ENCODE data around the gene IGFL3. TPM values are rescaled to one million over a fixed set of nuclear protein-coding genes. Genes with fewer than 3 reads are reported as not detected.
"Not testable (repeated sequence)": the region's sequence is repeated elsewhere in the genome, so short reads cannot be mapped to it uniquely, and the experiment has no call there.

The IGFL3 gene
- total and polyA plus RNA-seq, 9 donors = not detected

DNA sequence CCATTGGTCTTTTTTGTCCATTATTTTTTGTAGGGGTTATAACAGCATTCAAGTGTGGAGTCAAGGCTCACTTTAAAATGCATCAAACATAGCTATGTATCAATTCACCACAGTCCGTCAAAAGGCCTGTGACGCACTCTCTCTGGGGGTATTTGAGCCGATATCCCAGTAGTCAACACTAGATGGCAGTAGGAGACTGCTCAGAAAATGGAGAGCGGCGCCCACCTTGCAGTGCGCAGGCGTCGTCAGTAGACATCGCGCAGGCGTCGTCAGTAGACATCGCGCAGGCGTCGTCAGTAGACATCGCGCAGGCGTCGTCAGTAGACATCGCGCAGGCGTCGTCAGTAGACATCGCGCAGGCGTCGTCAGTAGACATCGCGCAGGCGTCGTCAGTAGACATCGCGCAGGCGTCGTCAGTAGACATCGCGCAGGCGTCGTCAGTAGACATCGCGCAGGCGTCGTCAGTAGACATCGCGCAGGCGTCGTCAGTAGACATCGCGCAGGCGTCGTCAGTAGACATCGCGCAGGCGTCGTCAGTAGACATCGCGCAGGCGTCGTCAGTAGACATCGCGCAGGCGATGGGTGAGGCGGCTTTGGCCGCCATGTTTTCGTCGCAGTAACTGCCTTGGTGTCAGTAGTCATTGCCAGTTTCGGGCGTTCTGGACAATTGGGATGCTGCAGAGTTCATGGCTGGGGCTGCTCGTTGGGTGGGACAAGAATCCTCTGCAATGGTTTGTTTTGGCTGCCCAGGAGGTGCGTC is 45.7 kb downstream of the IGFL3 start:
- Histone ChIP-seq H3K4me1 (ENCODE audit: control insufficient read depth, insufficient read depth, low read length) (peaks cover 10% of the 10 kb centered on the region), H3K27me3 (ENCODE audit: control insufficient read depth, insufficient read depth, low read length) (peaks cover 42% of the 10 kb centered on the region)
- H3K9me3 ChIP-seq (replicated peaks; ENCODE audit: control insufficient read depth, low read depth, low read length); H3K4me3 ChIP-seq (ENCODE audit: low read length); H3K27ac ChIP-seq (ENCODE audit: low read length); H3K36me3 ChIP-seq (ENCODE audit: control insufficient read depth, insufficient read depth, low read length): not testable (repeated sequence)
- peak; percentile 32 for DNase-seq
- 26% methylated on average over 21 of the region's 71 CpGs for WGBS (ENCODE audit: insufficient coverage)

DNA sequence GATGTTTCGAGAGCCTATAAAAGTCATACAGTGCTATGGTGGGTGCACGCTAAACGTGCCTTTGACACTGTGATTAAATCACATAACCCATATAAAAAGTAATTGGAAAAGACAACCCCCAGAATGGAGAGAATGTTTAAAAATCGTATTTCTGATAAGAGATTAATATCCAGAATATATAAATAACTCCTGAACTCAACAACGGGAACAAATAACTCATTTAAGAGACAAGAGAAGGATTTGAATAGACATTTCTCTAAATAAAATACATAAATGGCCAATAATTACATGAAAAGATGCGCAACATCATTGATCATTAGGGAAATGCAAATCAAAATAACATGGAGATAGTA is 46.7 kb downstream of the IGFL3 start:
- peaks cover 42% of the 10 kb centered on the region for H3K27me3 ChIP-seq (ENCODE audit: control insufficient read depth, insufficient read depth, low read length)
- H3K36me3 ChIP-seq (ENCODE audit: control insufficient read depth, insufficient read depth, low read length) = no peaks in the 10 kb centered on the region
- no CpG with 5 or more reads among the region's 6 CpGs for WGBS (ENCODE audit: insufficient coverage)
- no peak overlapping the region for H3K4me3 ChIP-seq (ENCODE audit: low read length)
- DNase-seq = no peak
- peaks cover 10% of the 10 kb centered on the region for H3K4me1 ChIP-seq (ENCODE audit: control insufficient read depth, insufficient read depth, low read length)
- peaks cover 7% of the 10 kb centered on the region for H3K9me3 ChIP-seq (replicated peaks; ENCODE audit: control insufficient read depth, low read depth, low read length)
- no peak overlapping the region for H3K27ac ChIP-seq (ENCODE audit: low read length)

DNA sequence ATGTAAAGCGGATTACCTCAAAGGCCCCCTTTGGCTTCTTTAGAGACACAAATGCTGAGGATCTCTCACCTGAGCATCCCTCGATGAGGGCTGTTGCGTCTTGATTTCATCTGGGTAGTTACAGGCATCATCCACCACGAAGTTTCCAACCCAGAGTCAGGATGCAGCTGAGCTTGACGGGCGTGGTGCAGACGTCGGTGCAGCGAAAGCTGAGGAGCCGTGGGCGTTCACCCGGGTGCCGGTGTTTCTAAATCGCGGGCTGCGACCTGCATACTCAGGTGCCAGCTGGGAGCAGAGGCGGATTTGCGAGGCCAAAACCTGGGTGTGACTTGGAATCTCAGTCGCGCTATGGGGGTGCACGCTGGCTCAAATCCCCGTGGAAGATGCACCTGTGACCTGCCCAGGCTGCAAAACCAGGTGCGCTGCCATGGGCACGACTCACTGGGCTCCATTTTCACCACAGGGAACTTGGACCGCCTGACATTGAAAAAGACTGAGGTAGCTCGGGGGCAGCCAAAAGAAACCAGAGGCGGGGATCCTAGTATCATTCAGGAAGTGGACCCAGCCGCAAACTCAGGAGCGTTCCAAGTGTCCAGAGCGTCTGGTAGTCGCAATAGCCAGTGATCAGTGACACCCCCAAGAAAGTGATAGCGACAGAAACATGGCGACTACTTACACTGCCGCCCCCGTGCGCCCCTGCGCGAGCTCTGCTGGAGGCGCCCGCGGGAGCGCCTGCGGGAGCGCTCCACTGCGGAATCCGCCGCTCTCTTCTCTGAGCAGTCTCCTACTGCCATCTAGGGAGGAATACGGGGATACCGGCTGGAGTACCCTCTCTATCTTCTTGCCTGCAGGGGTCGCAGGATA is 47.3 kb downstream of the IGFL3 start:
- Histone ChIP-seq H3K27me3 (ENCODE audit: control insufficient read depth, insufficient read depth, low read length) (peaks cover 46% of the 10 kb centered on the region), H3K36me3 (ENCODE audit: control insufficient read depth, insufficient read depth, low read length) (no peaks in the 10 kb centered on the region), H3K4me3 (ENCODE audit: low read length) (peak overlapping the region; percentile 46), H3K4me1 (ENCODE audit: control insufficient read depth, insufficient read depth, low read length) (peaks cover 10% of the 10 kb centered on the region), H3K27ac (ENCODE audit: low read length) (peak overlapping the region; percentile 45), H3K9me3 (replicated peaks; ENCODE audit: control insufficient read depth, low read depth, low read length) (peaks cover 7% of the 10 kb centered on the region)
- DNase-seq = peak; percentile 68
- WGBS (ENCODE audit: insufficient coverage) = under 1% methylated on average over 47 of the region's 50 CpGs

DNA sequence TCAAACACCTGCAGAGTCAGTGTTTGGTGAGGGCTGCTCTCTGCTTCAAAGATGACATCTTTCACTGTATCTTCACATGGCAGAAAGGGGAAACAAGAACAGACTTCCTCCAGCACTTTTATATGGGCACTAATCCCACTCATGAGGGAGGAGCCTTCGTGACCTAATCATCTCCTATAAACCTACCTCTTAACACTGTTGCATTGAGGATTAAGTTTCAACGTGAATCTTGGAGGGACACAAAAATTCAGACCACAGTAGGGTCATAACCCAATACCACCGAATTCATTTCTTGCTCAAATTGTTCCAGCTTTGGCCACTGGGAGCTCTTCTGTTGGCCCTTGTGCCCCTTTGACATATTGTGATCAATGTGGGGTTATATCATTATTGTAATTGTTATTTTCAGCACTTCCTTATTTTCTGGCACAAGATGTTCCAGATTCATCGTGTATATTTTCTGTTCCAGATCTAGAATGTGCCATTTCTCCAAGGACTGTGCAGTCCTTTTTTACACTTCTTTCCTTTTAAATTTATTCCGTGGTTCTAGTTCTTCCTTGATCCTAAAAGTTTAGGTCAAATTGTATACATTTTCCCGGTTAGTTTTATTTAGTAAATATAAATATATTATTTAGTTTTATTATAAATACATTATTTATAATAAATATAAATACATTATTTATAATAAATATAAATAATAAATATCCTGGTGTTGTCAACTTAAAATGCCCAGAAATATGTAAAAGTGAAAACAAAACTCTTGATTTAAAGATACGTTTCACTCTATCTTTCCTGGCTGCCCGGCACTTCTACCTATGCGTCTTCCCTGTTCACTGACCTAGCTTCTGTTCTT is 48.2 kb downstream of the IGFL3 start:
- Histone ChIP-seq H3K4me3 (ENCODE audit: low read length) (peak overlapping the region; percentile 46), H3K27ac (ENCODE audit: low read length) (no peak overlapping the region), H3K27me3 (ENCODE audit: control insufficient read depth, insufficient read depth, low read length) (peaks cover 46% of the 10 kb centered on the region), H3K36me3 (ENCODE audit: control insufficient read depth, insufficient read depth, low read length) (no peaks in the 10 kb centered on the region), H3K9me3 (replicated peaks; ENCODE audit: control insufficient read depth, low read depth, low read length) (peaks cover 7% of the 10 kb centered on the region), H3K4me1 (ENCODE audit: control insufficient read depth, insufficient read depth, low read length) (peaks cover 10% of the 10 kb centered on the region)
- WGBS (ENCODE audit: insufficient coverage) = no CpG with 5 or more reads among the region's 9 CpGs
- no peak for DNase-seq

DNA sequence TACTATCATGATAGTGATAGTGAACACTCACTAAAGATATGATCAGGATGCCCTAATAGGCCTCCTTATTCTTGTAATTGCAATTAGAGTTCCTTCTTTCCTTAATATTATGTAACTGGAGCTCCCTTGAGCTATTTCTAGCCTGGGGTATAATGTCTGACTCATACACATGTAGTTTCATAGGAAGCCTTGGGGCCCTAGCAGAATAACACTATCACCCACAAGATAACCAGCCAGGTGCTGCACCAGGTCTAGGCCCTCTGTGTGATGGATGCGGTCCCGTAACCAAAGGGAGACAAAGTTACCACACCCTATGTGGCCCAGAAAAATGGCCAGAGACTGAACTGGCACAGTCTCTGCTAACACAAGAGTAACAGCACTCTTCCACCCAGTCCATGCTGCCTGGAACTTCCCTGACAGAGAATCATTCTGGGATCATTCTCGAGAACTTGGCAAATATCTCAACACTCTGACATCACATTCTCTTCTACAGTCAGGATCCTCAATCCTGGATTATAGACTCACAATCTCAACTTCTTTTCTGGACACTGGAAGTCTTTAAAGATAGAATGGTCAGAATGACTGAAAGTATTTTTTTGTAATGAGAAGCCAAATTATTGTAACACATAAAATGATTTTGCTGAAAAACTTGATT is 51.1 kb downstream of the IGFL3 start:
- peak overlapping the region; percentile 55 for H3K27ac ChIP-seq (ENCODE audit: low read length)
- DNase-seq = no peak
- no peaks in the 10 kb centered on the region for H3K9me3 ChIP-seq (replicated peaks; ENCODE audit: control insufficient read depth, low read depth, low read length)
- peaks cover 13% of the 10 kb centered on the region for H3K4me1 ChIP-seq (ENCODE audit: control insufficient read depth, insufficient read depth, low read length)
- H3K36me3 ChIP-seq (ENCODE audit: control insufficient read depth, insufficient read depth, low read length) = no peaks in the 10 kb centered on the region
- WGBS (ENCODE audit: insufficient coverage) = 70% methylated on average over 2 of the region's 3 CpGs
- H3K4me3 ChIP-seq (ENCODE audit: low read length) = no peak overlapping the region
- peaks cover 33% of the 10 kb centered on the region for H3K27me3 ChIP-seq (ENCODE audit: control insufficient read depth, insufficient read depth, low read length)

Other genes starting within 250 kb of the IGFL3 start
- gene IRF2BP1, start 238.5 kb downstream of the IGFL3 start, total RNA-seq = 17.5 TPM
- 10 to 100 TPM; 16.4 to 21.8 (median 19.4) TPM for gene IRF2BP1, start 238.5 kb downstream of the IGFL3 start, polyA plus RNA-seq (ENCODE audit: insufficient read depth in 1 of 8, insufficient read length in 8 of 8, low replicate concordance in 1 of 8)
- 1.3 TPM for gene MYPOP, start 222.1 kb downstream of the IGFL3 start, total RNA-seq
- gene MYPOP, start 222.1 kb downstream of the IGFL3 start, polyA plus RNA-seq (ENCODE audit: insufficient read depth in 1 of 8, insufficient read length in 8 of 8, low replicate concordance in 1 of 8) = 1 to 10 TPM; 3.4 to 5.5 (median 4.2) TPM
- gene NANOS2, start 209.9 kb downstream of the IGFL3 start, total RNA-seq = not detected
- not detected for gene NANOS2, start 209.9 kb downstream of the IGFL3 start, polyA plus RNA-seq (ENCODE audit: insufficient read depth in 1 of 8, insufficient read length in 8 of 8, low replicate concordance in 1 of 8)
- gene NOVA2, start 150.8 kb downstream of the IGFL3 start, total RNA-seq = 0.98 TPM
- 1 to 10 TPM; 2.6 to 5.3 (median 3.9) TPM for gene NOVA2, start 150.8 kb downstream of the IGFL3 start, polyA plus RNA-seq (ENCODE audit: insufficient read depth in 1 of 8, insufficient read length in 8 of 8, low replicate concordance in 1 of 8)
- gene CCDC61, start 129.2 kb downstream of the IGFL3 start, total RNA-seq = 6.1 TPM
- 1 to 10 TPM; 6.2 to 9.0 (median 7.0) TPM for gene CCDC61, start 129.2 kb downstream of the IGFL3 start, polyA plus RNA-seq (ENCODE audit: insufficient read depth in 1 of 8, insufficient read length in 8 of 8, low replicate concordance in 1 of 8)
- 0.27 TPM for gene PGLYRP1, start 101.6 kb downstream of the IGFL3 start, total RNA-seq
- gene PGLYRP1, start 101.6 kb downstream of the IGFL3 start, polyA plus RNA-seq (ENCODE audit: insufficient read depth in 1 of 8, insufficient read length in 8 of 8, low replicate concordance in 1 of 8) = 1 to 10 TPM in 2 of 8 donors, under 1 TPM in 6; 0.60 to 2.3 (median 0.66) TPM
- gene IGFL4, start 83.7 kb downstream of the IGFL3 start, total RNA-seq = 1.9 TPM
- 10 to 100 TPM in 1 of 8 donors, 1 to 10 TPM in 7; 1.2 to 11.3 (median 2.9) TPM for gene IGFL4, start 83.7 kb downstream of the IGFL3 start, polyA plus RNA-seq (ENCODE audit: insufficient read depth in 1 of 8, insufficient read length in 8 of 8, low replicate concordance in 1 of 8)
- 0.09 TPM for gene IGFL2, start 23.6 kb upstream of the IGFL3 start, total RNA-seq
- gene IGFL2, start 23.6 kb upstream of the IGFL3 start, polyA plus RNA-seq (ENCODE audit: insufficient read depth in 1 of 8, insufficient read length in 8 of 8, low replicate concordance in 1 of 8) = 10 to 100 TPM in 1 of 8 donors, under 1 TPM in 2, not detected in 5; 0.15 to 11.4 (median 0.51) TPM
- gene IGFL1, start 105.1 kb upstream of the IGFL3 start, total RNA-seq = not detected
- 1 to 10 TPM in 1 of 8 donors, under 1 TPM in 1, not detected in 6; 0.43 to 1.3 TPM for gene IGFL1, start 105.1 kb upstream of the IGFL3 start, polyA plus RNA-seq (ENCODE audit: insufficient read depth in 1 of 8, insufficient read length in 8 of 8, low replicate concordance in 1 of 8)
- 93.6 TPM for gene HIF3A, start 172.4 kb upstream of the IGFL3 start, total RNA-seq
- 100 to 1,000 TPM; 114 to 312 (median 196) TPM for gene HIF3A, start 172.4 kb upstream of the IGFL3 start, polyA plus RNA-seq (ENCODE audit: insufficient read depth in 1 of 8, insufficient read length in 8 of 8, low replicate concordance in 1 of 8)
- gene PPP5C, start 222.4 kb upstream of the IGFL3 start, total RNA-seq = 42.6 TPM
- 10 to 100 TPM; 58.5 to 71.7 (median 61.3) TPM for gene PPP5C, start 222.4 kb upstream of the IGFL3 start, polyA plus RNA-seq (ENCODE audit: insufficient read depth in 1 of 8, insufficient read length in 8 of 8, low replicate concordance in 1 of 8)